GM21786 (cell line): ENCODE data around the gene NCKAP5L.
"Not testable (repeated sequence)": the region's sequence is repeated elsewhere in the genome, so short reads cannot be mapped to it uniquely, and the experiment has no call there.

Source experiments
- ATAC-seq: cut with Tn5 transposase; IDR thresholded peaks from one replicate; pipeline ENCODE4 v1.9.1; 2021; ENCODE audit not compliant: unreplicated experiment

The NCKAP5L gene

DNA sequence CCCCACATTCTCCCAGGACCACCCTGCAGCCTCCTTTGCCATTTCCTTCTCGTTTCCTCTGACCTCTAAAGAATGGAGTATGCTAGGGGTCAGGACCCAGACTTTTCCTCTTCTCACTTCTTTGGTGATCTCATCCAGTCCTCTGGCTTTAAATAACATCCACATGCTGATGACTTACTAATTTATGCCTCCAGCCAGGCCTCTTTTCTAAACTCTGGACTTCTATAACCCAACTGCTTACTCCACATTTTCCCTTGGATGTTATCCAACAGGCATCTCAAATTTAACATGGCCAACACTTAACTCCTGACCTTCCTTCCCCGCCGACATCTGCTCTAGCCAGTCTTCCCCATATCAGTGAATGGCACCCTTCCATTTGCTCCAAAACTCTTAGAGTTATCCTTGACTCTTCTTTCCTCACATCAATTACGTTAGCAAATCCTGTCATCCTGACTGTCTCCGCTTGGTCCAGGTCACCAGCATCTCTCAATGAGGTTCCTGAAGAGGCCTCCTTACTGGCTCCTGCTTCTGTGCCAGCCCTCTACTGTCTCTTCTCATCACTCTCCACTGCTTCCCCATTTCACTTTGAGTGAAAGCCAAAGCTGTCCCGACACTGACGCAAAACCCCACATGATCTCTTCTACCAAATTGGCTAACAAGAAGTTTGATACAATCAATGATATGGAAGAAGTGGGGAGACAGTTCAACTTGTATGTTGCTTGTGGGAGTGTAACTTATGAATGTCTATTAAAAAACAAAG is 44.1 kb downstream of the NCKAP5L start:
- no peak for ATAC-seq

GRCh38 chr12:49780914-49781313 is 47.3 kb downstream of the NCKAP5L start:
- ATAC-seq, result not testable (repeated sequence)

DNA sequence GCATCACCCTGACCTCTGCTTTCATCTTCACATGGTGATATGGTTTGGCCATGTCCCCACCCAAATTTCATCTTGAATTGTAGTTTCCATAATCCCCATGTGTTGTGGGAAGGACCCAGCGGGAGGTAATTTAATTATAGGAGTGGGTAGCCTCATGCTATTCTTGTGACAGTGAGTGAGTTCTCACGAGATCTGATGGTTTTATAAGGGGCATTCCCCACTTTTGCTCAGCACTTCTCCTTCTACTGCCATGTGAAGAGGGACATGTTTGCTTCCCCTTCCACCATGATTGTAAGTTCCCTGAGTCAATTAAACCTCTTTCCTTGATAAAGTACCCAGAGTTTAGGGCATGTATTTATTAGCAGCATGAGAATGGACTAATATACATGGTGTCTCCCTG is 48.6 kb downstream of the NCKAP5L start:
- ATAC-seq, result no peak

DNA sequence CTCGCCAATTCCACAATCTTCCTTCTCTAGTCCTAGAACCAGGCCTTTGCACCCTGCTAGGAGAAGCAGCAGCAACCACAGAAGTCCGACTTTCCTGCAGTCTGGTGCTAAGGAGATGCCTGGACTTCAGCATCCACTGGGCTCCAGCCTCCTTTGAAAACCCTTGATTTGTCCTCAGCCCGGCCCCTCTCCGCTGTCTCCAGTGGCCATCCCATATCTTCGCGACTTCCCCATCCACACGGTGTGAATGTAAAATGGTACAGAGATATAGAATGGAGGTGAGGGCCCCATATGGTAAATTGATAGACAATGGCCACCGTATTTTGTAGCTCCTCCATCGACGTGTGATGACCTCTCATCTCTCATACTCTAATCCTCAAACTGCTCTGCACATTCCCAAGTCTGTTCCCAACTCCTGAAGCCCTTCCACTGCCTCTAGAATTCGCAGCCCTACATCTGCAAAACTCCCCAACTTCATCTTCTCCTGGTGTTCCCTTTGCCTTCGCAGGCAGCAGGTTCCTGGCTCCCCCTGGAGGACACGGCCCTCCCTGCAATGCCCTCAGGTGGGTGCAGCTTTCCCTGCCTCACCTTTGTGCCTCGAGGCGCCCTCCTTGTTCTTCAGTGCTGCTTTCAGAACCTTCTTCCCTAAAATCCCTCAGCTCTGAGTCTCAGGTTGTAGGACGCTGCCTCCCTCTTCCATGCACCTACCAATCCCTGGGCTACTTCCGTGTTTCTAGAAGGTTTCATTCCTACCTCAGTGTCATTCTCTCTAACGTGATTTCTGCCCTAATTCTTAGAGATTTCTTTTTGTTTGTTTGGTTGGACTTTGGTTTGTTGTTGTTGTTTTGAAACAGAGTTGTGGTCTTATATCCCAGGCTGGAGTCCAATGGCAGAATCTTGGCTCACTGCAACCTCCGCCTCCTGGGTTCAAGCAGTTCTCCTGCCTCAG is 50.1 kb downstream of the NCKAP5L start:
- no peak for ATAC-seq

DNA sequence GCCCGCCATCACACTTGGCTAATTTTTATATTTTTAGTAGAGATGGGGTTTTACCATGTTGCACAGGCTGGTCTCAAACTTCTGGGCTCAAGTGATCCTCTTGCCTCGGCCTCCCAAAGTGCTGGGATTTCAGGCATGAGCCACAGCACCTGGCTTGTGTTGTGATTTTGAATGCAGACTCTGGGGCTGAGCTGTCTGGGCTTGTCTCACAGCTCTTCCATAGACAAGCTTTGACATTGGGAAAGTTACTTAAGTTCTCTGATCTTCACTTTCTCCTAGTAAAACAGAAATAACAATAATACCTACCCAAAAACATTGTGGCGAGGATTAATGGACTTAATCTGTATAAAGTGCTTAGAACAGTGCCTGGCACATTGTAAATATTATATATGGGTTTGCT is 50.9 kb downstream of the NCKAP5L start:
- ATAC-seq, result no peak

- no peak for ATAC-seq
These were observed 51.4 kb downstream of the NCKAP5L start for GRCh38 chr12:49776858-49777257.

GRCh38 chr12:49776413-49776812 is 51.8 kb downstream of the NCKAP5L start:
- peak; percentile 75 for ATAC-seq

DNA sequence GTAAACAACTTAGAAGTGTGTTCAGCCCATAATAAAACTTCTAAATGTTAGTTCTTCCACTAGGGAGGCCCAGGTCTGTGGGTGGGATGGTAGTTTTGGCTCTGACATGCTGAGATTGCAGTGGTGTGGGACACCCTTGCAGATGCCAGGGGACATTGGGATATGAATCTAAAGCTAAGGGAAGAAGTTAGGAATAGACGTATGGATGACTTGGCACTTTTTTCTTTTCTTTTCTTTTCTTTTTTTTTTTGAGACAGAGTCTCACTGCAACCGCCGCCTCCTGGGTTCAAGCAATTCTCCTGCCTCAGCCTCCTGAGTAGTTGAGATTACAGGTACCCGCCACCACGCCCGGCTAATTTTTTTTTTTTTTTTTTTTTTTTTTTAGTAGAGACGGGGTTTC is 55.1 kb downstream of the NCKAP5L start:
- ATAC-seq, result not testable (repeated sequence)

GRCh38 chr12:49767333-49767732 is 60.9 kb downstream of the NCKAP5L start:
- ATAC-seq, result no peak

DNA sequence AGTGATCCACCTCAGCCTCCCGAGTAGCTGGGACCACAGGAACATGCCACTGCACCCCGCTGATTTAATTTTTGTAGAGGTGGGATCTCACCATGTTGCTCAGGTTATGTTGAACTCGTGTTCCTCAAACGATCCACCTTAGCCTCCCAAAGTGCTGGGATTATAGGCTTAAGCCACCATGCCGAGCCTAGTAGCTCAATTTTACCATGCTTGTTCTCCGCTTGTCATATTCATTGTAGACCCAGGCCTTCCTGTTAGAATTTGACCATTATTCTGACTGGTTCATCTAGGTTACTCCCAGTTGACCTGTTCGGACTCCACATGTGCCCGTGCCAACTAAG is 62.1 kb downstream of the NCKAP5L start:
- ATAC-seq, result no peak

GRCh38 chr12:49764126-49764525 is 64.1 kb downstream of the NCKAP5L start:
- no peak for ATAC-seq

DNA sequence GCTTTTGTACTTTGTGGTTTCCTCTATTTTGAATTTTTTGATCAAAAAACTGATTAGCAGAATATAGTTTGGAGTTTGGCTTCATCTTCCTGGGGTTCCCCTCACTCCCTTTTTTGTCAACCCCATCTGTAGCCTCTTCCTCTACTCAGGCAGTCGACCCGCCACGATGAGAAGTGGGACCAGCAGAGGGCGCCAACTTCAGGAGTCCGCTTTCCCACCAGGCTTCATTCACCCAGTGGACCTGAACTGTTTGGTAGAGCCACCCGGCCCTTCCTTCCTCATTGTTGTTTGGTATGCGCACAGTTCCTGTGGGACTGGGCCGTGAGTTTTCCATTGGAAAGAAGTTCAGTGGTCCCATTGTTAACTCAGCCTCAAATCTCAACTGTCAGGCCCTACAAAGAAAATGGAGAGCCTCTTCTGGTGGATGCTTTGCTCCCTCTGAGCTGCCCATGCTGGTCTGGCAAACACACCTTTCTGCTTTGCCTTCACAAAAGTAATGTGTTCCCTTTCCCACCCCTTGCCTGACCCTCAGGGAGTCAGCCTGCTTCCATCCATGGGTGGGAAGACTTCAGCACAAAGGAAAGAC is 65.1 kb downstream of the NCKAP5L start:
- ATAC-seq, result no peak

- ATAC-seq, result no peak
These were observed 65.8 kb downstream of the NCKAP5L start for GRCh38 chr12:49762468-49762847.

- no peak for ATAC-seq
These were observed 66.3 kb downstream of the NCKAP5L start for GRCh38 chr12:49761677-49762467.

DNA sequence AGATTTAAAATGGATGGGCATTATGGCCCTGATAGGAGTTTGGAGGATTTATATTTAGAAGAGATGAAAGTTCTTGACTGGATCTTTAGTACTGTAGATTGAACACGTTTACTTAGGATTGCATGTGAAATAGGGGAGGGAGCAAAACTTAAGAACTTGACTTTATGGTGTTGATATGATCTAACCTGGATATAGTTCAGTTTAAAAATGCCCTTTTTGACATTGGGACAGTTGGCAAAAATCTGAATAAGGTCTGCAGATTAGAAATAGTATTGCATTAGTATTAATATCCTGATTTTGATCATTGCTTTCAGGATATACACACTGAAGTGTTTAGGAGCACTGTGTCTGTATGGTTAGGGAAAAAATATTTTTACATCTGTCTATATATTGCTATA is 77.2 kb downstream of the NCKAP5L start:
- ATAC-seq, result no peak

GRCh38 chr12:49750027-49750995 is 77.9 kb downstream of the NCKAP5L start:
- no peak for ATAC-seq

- ATAC-seq, result no peak
These were observed 79.4 kb downstream of the NCKAP5L start for GRCh38 chr12:49748800-49749199.

DNA sequence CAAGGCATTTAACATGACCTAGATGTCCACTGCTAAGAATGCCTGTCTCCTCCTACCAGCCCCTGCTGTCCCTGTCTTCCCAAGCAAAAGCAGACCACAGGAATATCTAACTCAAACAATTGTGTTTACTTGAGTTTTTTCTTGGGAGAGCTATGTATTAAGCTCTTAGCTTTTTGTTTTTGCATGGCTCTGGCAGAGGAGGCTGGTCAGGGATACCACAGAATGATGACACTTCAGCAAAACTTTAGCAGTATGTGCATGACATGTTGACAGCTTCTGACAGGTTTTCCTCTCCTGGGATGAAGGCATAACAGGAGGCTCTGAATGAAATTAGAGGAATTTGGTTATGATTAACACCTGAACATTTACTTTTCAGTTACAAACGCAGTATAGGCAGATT is 79.9 kb downstream of the NCKAP5L start:
- ATAC-seq, result no peak

GRCh38 chr12:49744363-49744885 is 83.8 kb downstream of the NCKAP5L start:
- no peak for ATAC-seq
